SK-N-SH (cell line): ENCODE measurements around the gene BMX. TPM values are rescaled to one million over a fixed set of nuclear protein-coding genes. Genes with fewer than 3 reads are reported as not detected.

Experiments used
- CTCF ChIA-PET: fragments of 300-600, 350-600 bp; formaldehyde crosslinking; extraction: SDS; loops from one replicate; lab custom pipeline; 2021; lab: Yijun Ruan, JAX
- POLR2A ChIA-PET: fragments of 350-600 bp; sonication (Branson Sonifier 250); formaldehyde crosslinking; extraction: SDS; loops from one replicate; lab custom pipeline; 2020; ENCODE audit warnings: antibody characterized with exemption, inconsistent platforms; lab: Yijun Ruan, JAX
- DNase-seq: peaks from one replicate; pipeline ENCODE4 v3.0.0; 2012
- H2AFZ ChIP-seq: fragments of 200-600 bp; sonication (generic); 2 replicates; pipeline ENCODE4 v1.8.1; 2016; ENCODE audit warnings: antibody characterized with exemption, mild to moderate bottlenecking, low read depth
- H3F3A ChIP-seq: fragments of 200-600 bp; sonication (generic); replicated peaks from 2 replicates; pipeline ENCODE3; 2016; ENCODE audit warnings: antibody characterized with exemption, mild to moderate bottlenecking; ENCODE audit not compliant: insufficient read depth
- H3K27ac ChIP-seq, 2 experiments: fragments of 200-500 bp in 1 of 2; fragments of 200-600 bp in 1 of 2; sonication (Bioruptor generic) in 1 of 2; sonication (generic), shearing (Covaris generic) in 1 of 2; 2 replicates each; pipeline versions ENCODE4 v1.5.1 to v1.6.1; 2014 to 2016; ENCODE audit warnings: low read depth in 2 of 2, inconsistent platforms in 1 of 2, low read length in 1 of 2, mild to moderate bottlenecking in 1 of 2, mixed read lengths in 1 of 2
- H3K27me3 ChIP-seq: fragments of 200-600 bp; sonication (generic), shearing (Covaris generic); 2 replicates; pipeline ENCODE4 v1.6.1; 2016; ENCODE audit warnings: mixed run types; ENCODE audit not compliant: insufficient read depth
- H3K36me3 ChIP-seq, 2 experiments: fragments of 200-500 bp in 1 of 2; fragments of 200-600 bp in 1 of 2; sonication (Bioruptor generic) in 1 of 2; sonication (generic) in 1 of 2; replicated peaks in 1 of 2; 2 replicates each; pipeline versions ENCODE3 to v1.5.1; 2014 to 2016; ENCODE audit warnings: low read length in 1 of 2, mild to moderate bottlenecking in 1 of 2; ENCODE audit not compliant: insufficient read depth in 2 of 2, control insufficient read depth in 1 of 2
- H3K4me1 ChIP-seq, 2 experiments: fragments of 200-500 bp in 1 of 2; fragments of 200-600 bp in 1 of 2; sonication (Bioruptor generic) in 1 of 2; sonication (generic), shearing (Covaris generic) in 1 of 2; 2 replicates each; pipeline versions ENCODE4 v1.5.1 to v1.6.1; 2014 to 2016; ENCODE audit warnings: low read depth in 1 of 2, low read length in 1 of 2, mixed run types in 1 of 2; ENCODE audit not compliant: insufficient read depth in 2 of 2, control insufficient read depth in 1 of 2
- H3K4me2 ChIP-seq: fragments of 200-600 bp; sonication (generic), shearing (Covaris generic); 2 replicates; pipeline ENCODE4 v1.6.1; 2017; ENCODE audit warnings: mixed run types
- H3K4me3 ChIP-seq, 2 experiments: fragments of 200-500 bp in 1 of 2; fragments of 200-600 bp in 1 of 2; sonication (Bioruptor generic) in 1 of 2; sonication (generic), shearing (Covaris generic) in 1 of 2; 2 replicates each; pipeline versions ENCODE4 v1.5.1 to v1.8.1; 2014 to 2016; ENCODE audit warnings: low read depth in 2 of 2, inconsistent platforms in 1 of 2, low read length in 1 of 2, mild to moderate bottlenecking in 1 of 2, mixed read lengths in 1 of 2, moderate library complexity in 1 of 2
- H3K79me2 ChIP-seq: fragments of 200-600 bp; sonication (generic); 2 replicates; pipeline ENCODE4 v1.8.1; 2017; ENCODE audit warnings: mild to moderate bottlenecking; ENCODE audit not compliant: insufficient read depth
- H3K9ac ChIP-seq: fragments of 200-600 bp; sonication (generic); 2 replicates; pipeline ENCODE4 v1.6.1; 2017; ENCODE audit warnings: mixed run types
- H3K9me2 ChIP-seq: fragments of 200-600 bp; sonication (generic); 2 replicates; pipeline ENCODE4 v1.6.1; 2017; ENCODE audit warnings: mixed run types
- H3K9me3 ChIP-seq: fragments of 200-600 bp; sonication (generic); 2 replicates; pipeline ENCODE4 v1.6.1; 2017; ENCODE audit warnings: mixed run types, mild to moderate bottlenecking, moderate library complexity
- H4K20me1 ChIP-seq: fragments of 200-600 bp; sonication (generic); 2 replicates; pipeline ENCODE4 v1.6.1; 2017; ENCODE audit warnings: mild to moderate bottlenecking, mixed run types; ENCODE audit not compliant: insufficient read depth
- EZH2phosphoT487 ChIP-seq: fragments of 200-600 bp; sonication (generic); IDR thresholded peaks from 2 replicates; pipeline ENCODE4 v1.6.1; 2017; ENCODE audit warnings: low read depth, mixed run types, mild to moderate bottlenecking, antibody characterized with exemption, moderate library complexity, borderline replicate concordance
- FOSL2 ChIP-seq: IDR thresholded peaks from 2 replicates; pipeline ENCODE4 v1.4.0; 2012; ENCODE audit warnings: low read depth, mild to moderate bottlenecking, moderate library complexity, borderline replicate concordance
- GATA2 ChIP-seq: sonication (generic); formaldehyde crosslinking; IDR thresholded peaks from 2 replicates; pipeline ENCODE4 v1.5.0; 2020; ENCODE audit warnings: mild to moderate bottlenecking, missing genetic modification reagents
- IRF3 ChIP-seq: fragments of 150-350 bp; IDR thresholded peaks from 2 replicates; pipeline ENCODE4 v1.6.1; 2016; ENCODE audit warnings: mild to moderate bottlenecking, low read depth, low read length
- JUND ChIP-seq: IDR thresholded peaks from 2 replicates; pipeline ENCODE4 v1.4.0; 2012
- MEF2A ChIP-seq: IDR thresholded peaks from 2 replicates; pipeline ENCODE4 v1.4.0; 2012; ENCODE audit warnings: low read depth, borderline replicate concordance
- MXI1 ChIP-seq: IDR thresholded peaks from 2 replicates; pipeline ENCODE4 v1.6.1; 2012; ENCODE audit warnings: mild to moderate bottlenecking, low read depth, low read length, improper control_type of control experiment
- NFIC ChIP-seq: IDR thresholded peaks from 2 replicates; pipeline ENCODE4 v1.4.0; 2012; ENCODE audit warnings: borderline replicate concordance
- NRF1 ChIP-seq: IDR thresholded peaks from 2 replicates; pipeline ENCODE4 v1.6.1; 2012; ENCODE audit warnings: low read depth, mild to moderate bottlenecking, low read length
- POLR2AphosphoS5 ChIP-seq: IDR thresholded peaks from 2 replicates; pipeline ENCODE4 v1.6.1; 2012; ENCODE audit warnings: low read depth, low read length
- RAD21 ChIP-seq: IDR thresholded peaks from 2 replicates; pipeline ENCODE4 v1.6.1; 2012; ENCODE audit warnings: mild to moderate bottlenecking, low read length
- RCOR1 ChIP-seq: fragments of 150-350 bp; IDR thresholded peaks from 2 replicates; pipeline ENCODE4 v1.6.1; 2017; ENCODE audit warnings: antibody characterized with exemption, low read length
- REST ChIP-seq: IDR thresholded peaks from 2 replicates; pipeline ENCODE4 v1.6.1; 2012; ENCODE audit warnings: mild to moderate bottlenecking, low read depth, low read length, moderate library complexity
- RXRA ChIP-seq: IDR thresholded peaks from 2 replicates; pipeline ENCODE4 v1.4.0; 2012; ENCODE audit warnings: low read depth, mild to moderate bottlenecking, borderline replicate concordance
- SIN3A ChIP-seq: IDR thresholded peaks from 2 replicates; pipeline ENCODE4 v1.6.1; 2012; ENCODE audit warnings: low read depth, mild to moderate bottlenecking, low read length, moderate library complexity, borderline replicate concordance
- TEAD4 ChIP-seq: IDR thresholded peaks from 2 replicates; pipeline ENCODE4 v1.4.0; 2012; ENCODE audit warnings: mild to moderate bottlenecking, borderline replicate concordance; ENCODE audit not compliant: insufficient read depth
- YY1 ChIP-seq: IDR thresholded peaks from 2 replicates; pipeline ENCODE4 v1.4.0; 2012; ENCODE audit warnings: low read depth, mild to moderate bottlenecking
- WGBS: methylation state at CpG from one replicate; pipeline ENCODE4 v1.1.6; 2017; ENCODE audit warnings: low lambda C conversion rate; 5-methylcytosine and 5-hydroxymethylcytosine counted together
- polyA plus RNA-seq, 3 experiments: library from polyadenylated mRNA; depleted of rRNA; stranded (reverse); fragments of >200 nt; gene quantifications; 2 replicates each; pipeline ENCODE4 v1.2.3, GENCODE V29; 2012
- TF ChIP-seq, protein P1 (sequence below): IDR thresholded peaks from 2 replicates; pipeline ENCODE4; 2012
- TF ChIP-seq, protein P2 (sequence below): IDR thresholded peaks from 2 replicates; pipeline ENCODE4 v1.4.0; 2012; ENCODE audit warnings: low read depth
- TF ChIP-seq, protein P3 (sequence below): IDR thresholded peaks from 2 replicates; pipeline ENCODE4 v1.4.0; 2012; ENCODE audit warnings: low read depth, borderline replicate concordance

BMX gene
- polyA plus RNA-seq, 1 of the 3 experiments (the other 2 are of a cell fraction): not detected

- H3K9me3 ChIP-seq: no peaks in the 10 kb centered on the region
- H2AFZ ChIP-seq: no peak overlapping the region
- H3K36me3 ChIP-seq: no peaks in the 10 kb centered on the region
- no peak overlapping the region for H3K9ac ChIP-seq
- no peak for DNase-seq
- H3K4me2 ChIP-seq: no peak overlapping the region
- no peaks in the 10 kb centered on the region for H3K9me2 ChIP-seq
- peaks cover 30% of the 10 kb centered on the region; the same call in 1 of the 2 replicates for H3K27me3 ChIP-seq
- POLR2A ChIA-PET: no interaction called here
- TF ChIP-seq JUND: no peak
- no peak for TF ChIP-seq RXRA
- TF ChIP-seq RAD21: no peak
- no peak for TF ChIP-seq MXI1
- no peak for TF ChIP-seq POLR2AphosphoS5
- TF ChIP-seq NFIC: no peak
- TF ChIP-seq GATA2: no peak
- TF ChIP-seq IRF3: no peak
- no peak for TF ChIP-seq SIN3A
- TF ChIP-seq, protein P1, sequence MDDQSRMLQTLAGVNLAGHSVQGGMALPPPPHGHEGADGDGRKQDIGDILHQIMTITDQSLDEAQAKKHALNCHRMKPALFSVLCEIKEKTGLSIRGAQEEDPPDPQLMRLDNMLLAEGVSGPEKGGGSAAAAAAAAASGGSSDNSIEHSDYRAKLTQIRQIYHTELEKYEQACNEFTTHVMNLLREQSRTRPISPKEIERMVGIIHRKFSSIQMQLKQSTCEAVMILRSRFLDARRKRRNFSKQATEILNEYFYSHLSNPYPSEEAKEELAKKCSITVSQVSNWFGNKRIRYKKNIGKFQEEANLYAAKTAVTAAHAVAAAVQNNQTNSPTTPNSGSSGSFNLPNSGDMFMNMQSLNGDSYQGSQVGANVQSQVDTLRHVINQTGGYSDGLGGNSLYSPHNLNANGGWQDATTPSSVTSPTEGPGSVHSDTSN: no peak
- no peak for TF ChIP-seq FOSL2
- TF ChIP-seq MEF2A: no peak
- TF ChIP-seq YY1: no peak
- TF ChIP-seq NRF1: no peak
- TF ChIP-seq EZH2phosphoT487: no peak
- TF ChIP-seq, all 33 proteins: peak for 0
- Histone ChIP-seq H3K27ac (no peak overlapping the region), H3K79me2 (no peaks in the 10 kb centered on the region), H3K4me3 (no peak overlapping the region), H3K4me1 (no peaks in the 10 kb centered on the region), H3F3A (no peaks in the 10 kb centered on the region), H4K20me1 (no peaks in the 10 kb centered on the region)
- CTCF ChIA-PET: no interaction called here
- 41% methylated on average over 1 of the region's 1 CpG for WGBS
Measured at GRCh38 chrX:15504661-15505060, 4.1 kb downstream of the BMX start.

DNA sequence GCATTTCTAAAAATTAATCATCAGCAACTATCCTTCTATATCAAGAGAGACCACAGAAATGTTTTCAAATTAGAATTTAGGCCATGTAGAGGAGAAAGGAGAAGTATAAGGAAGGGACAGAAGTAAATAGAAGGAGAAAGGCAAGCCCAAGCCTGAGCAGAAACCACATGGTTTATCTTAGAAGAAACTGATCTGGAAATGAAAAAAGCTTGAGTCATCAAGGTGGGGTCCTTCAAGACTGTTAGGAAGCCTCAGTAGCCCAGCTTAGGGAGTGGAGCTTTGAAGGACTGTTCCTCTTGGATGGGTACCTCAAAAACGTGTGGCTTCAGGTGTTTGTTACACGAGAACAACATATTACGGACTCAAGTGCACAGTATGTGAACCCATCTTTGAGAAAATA, 4.5 kb downstream of the BMX start:
- no peak overlapping the region for H3K4me2 ChIP-seq
- H3K4me3 ChIP-seq: no peak overlapping the region
- CTCF ChIA-PET: no interaction called here
- H3K9me2 ChIP-seq: no peaks in the 10 kb centered on the region
- H3K9ac ChIP-seq: no peak overlapping the region
- no peaks in the 10 kb centered on the region for H4K20me1 ChIP-seq
- no peak for DNase-seq
- H2AFZ ChIP-seq: no peak overlapping the region
- 51% methylated on average over 3 of the region's 3 CpGs for WGBS
- H3K27ac ChIP-seq: no peak overlapping the region
- H3K4me1 ChIP-seq: no peaks in the 10 kb centered on the region
- H3K36me3 ChIP-seq: no peaks in the 10 kb centered on the region
- no peaks in the 10 kb centered on the region for H3K9me3 ChIP-seq
- H3K27me3 ChIP-seq: peaks cover 26% of the 10 kb centered on the region; the same call in 1 of the 2 replicates
- H3F3A ChIP-seq: no peaks in the 10 kb centered on the region
- no peaks in the 10 kb centered on the region for H3K79me2 ChIP-seq
- POLR2A ChIA-PET: no interaction called here
- TF ChIP-seq REST (no peak), TEAD4 (no peak), YY1 (no peak), RCOR1 (no peak), MXI1 (no peak)
- TF ChIP-seq, protein P2, sequence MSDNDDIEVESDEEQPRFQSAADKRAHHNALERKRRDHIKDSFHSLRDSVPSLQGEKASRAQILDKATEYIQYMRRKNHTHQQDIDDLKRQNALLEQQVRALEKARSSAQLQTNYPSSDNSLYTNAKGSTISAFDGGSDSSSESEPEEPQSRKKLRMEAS: no peak
- TF ChIP-seq, protein P3, sequence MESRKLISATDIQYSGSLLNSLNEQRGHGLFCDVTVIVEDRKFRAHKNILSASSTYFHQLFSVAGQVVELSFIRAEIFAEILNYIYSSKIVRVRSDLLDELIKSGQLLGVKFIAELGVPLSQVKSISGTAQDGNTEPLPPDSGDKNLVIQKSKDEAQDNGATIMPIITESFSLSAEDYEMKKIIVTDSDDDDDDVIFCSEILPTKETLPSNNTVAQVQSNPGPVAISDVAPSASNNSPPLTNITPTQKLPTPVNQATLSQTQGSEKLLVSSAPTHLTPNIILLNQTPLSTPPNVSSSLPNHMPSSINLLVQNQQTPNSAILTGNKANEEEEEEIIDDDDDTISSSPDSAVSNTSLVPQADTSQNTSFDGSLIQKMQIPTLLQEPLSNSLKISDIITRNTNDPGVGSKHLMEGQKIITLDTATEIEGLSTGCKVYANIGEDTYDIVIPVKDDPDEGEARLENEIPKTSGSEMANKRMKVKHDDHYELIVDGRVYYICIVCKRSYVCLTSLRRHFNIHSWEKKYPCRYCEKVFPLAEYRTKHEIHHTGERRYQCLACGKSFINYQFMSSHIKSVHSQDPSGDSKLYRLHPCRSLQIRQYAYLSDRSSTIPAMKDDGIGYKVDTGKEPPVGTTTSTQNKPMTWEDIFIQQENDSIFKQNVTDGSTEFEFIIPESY: no peak
